ENCODE measurements around the gene NUP54. TPM values are rescaled to one million over a fixed set of nuclear protein-coding genes. Genes with fewer than 3 reads are reported as not detected.

Gene NUP54
- total and polyA plus RNA-seq, 12 donors, result 10.8 to 37.7 (median 22.2) TPM

DNA sequence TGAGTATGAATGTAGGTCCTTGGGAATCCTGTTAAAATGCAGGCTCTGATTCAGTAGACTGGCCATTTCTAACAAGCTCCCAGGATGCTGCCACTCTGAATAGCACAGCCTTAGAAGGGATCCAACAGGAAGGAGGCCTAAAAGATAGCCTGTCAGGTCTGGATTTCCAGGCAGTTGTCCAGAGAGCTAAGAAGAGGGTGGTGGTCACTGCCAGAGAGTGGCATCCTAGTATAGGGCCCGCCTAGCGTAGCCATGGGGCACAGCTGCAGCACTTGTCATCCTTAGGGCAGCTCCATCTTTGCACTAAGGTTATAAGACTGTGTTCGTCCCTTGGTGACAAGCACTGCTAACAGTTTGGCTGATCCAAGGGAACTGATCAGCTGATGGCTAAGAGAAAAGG lies 20.5 kb upstream of the NUP54 start:
- 85 to 99% (median 96%) methylated on average over 3 of the region's 3 CpGs for WGBS, 4 donors
- DNase-seq, result no peak
- no peak overlapping the region for H3K27ac ChIP-seq
- no peaks in the 10 kb centered on the region for H3K4me1 ChIP-seq (replicated peaks in 1 of 2)
- no peaks in the 10 kb centered on the region for H3K27me3 ChIP-seq
- no peak for TF ChIP-seq CTCF (IDR thresholded peaks at IDR 0.05)
- TF ChIP-seq POLR2A (IDR thresholded peaks at IDR 0.05), result no peak
- intact Hi-C loops (cut with DNase I), result no loop called here
- H3K36me3 ChIP-seq (replicated peaks in 1 of 2), result peaks cover 0 to 66% of the 10 kb centered on the region in 2 donors
- H3K4me3 ChIP-seq, result no peak overlapping the region
- no peaks in the 10 kb centered on the region for H3K9me3 ChIP-seq (replicated peaks in 1 of 3)

GRCh38 chr4:76166480-76166879 lies 18.3 kb upstream of the NUP54 start:
- WGBS, 4 donors, result 91 to 94% (median 92%) methylated on average over 3 of the region's 3 CpGs
- Histone ChIP-seq H3K4me3 (no peak overlapping the region), H3K36me3 (replicated peaks in 1 of 2) (peaks cover 0 to 66% of the 10 kb centered on the region in 2 donors), H3K9me3 (replicated peaks in 1 of 3) (no peaks in the 10 kb centered on the region), H3K27me3 (no peaks in the 10 kb centered on the region), H3K4me1 (replicated peaks in 1 of 2) (no peaks in the 10 kb centered on the region), H3K27ac (no peak overlapping the region)
- DNase-seq, result no peak
- TF ChIP-seq CTCF (IDR thresholded peaks at IDR 0.05), result no peak
- intact Hi-C loops (cut with DNase I), result no loop called here

GRCh38 chr4:76160355-76160754 lies 12.2 kb upstream of the NUP54 start:
- no peak for DNase-seq
- Histone ChIP-seq H3K4me3 (no peak overlapping the region), H3K36me3 (replicated peaks in 1 of 2) (peaks cover 0 to 50% of the 10 kb centered on the region in 2 donors), H3K27me3 (no peaks in the 10 kb centered on the region), H3K9me3 (replicated peaks in 1 of 3) (no peaks in the 10 kb centered on the region), H3K27ac (no peak overlapping the region), H3K4me1 (replicated peaks in 1 of 2) (no peaks in the 10 kb centered on the region)
- WGBS, 4 donors, result 45 to 62% (median 57%) methylated on average over 2 of the region's 2 CpGs
- TF ChIP-seq POLR2A (IDR thresholded peaks at IDR 0.05), result no peak
- TF ChIP-seq CTCF (IDR thresholded peaks at IDR 0.05), result no peak
- intact Hi-C loops (cut with DNase I), result no loop called here

DNA sequence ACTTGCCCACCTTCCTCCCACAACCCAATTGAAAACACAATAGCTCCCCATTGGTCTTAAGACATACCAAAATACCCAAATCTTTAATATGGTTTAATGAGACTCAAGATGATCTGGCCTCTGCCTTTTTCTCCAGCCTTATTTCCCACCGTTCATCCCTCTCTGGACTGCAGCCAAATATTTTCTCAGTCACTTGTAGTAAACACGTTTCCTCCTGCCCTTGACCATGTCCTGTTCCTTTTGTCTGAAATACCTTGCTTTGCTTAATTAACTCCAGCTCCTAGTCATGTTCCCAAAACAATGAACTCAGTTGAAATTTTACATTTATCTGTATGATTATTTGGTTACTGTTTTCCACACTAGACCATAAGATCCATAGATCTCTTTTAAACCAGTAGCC lies 8.4 kb upstream of the NUP54 start:
- Histone ChIP-seq H3K27me3 (no peaks in the 10 kb centered on the region), H3K4me3 (no peak overlapping the region), H3K36me3 (replicated peaks in 1 of 2) (peaks cover 0 to 27% of the 10 kb centered on the region in 2 donors), H3K27ac (no peak overlapping the region), H3K4me1 (replicated peaks in 1 of 2) (no peaks in the 10 kb centered on the region), H3K9me3 (replicated peaks in 1 of 3) (no peaks in the 10 kb centered on the region)
- DNase-seq, result no peak
- intact Hi-C loops (cut with DNase I), result no loop called here
- 0 to 11% (median 6%) methylated on average over 2 of the region's 2 CpGs for WGBS, 4 donors
- TF ChIP-seq CTCF (IDR thresholded peaks at IDR 0.05) (no peak), POLR2A (IDR thresholded peaks at IDR 0.05) (no peak)
